HUES64 (cell line): ENCODE data around the gene PIGX.
"Not testable (repeated sequence)": the region's sequence is repeated elsewhere in the genome, so short reads cannot be mapped to it uniquely, and the experiment has no call there.

Source experiments
- H3K27ac ChIP-seq: 2 replicates; pipeline ENCODE4 v1.7.0; 2013; ENCODE audit warnings: low read depth, low read length, inconsistent platforms
- H3K27me3 ChIP-seq: 2 replicates; pipeline ENCODE4 v1.6.1; 2013; ENCODE audit warnings: mild to moderate bottlenecking, low read length; ENCODE audit not compliant: insufficient read depth
- H3K36me3 ChIP-seq: 2 replicates; pipeline ENCODE4 v1.6.1; 2013; ENCODE audit warnings: mild to moderate bottlenecking, low read length; ENCODE audit not compliant: insufficient read depth
- H3K4me1 ChIP-seq: 2 replicates; pipeline ENCODE4 v1.6.1; 2013; ENCODE audit warnings: mild to moderate bottlenecking, low read length, moderate library complexity; ENCODE audit not compliant: insufficient read depth
- H3K4me3 ChIP-seq: 2 replicates; pipeline ENCODE4 v1.5.1; 2013; ENCODE audit warnings: mild to moderate bottlenecking, low read length, moderate library complexity
- H3K9ac ChIP-seq: 2 replicates; pipeline ENCODE4 v1.6.1; 2013; ENCODE audit warnings: mild to moderate bottlenecking, low read depth, low read length
- H3K9me3 ChIP-seq: 2 replicates; pipeline ENCODE4 v1.6.1; 2013; ENCODE audit warnings: low read depth, low read length; ENCODE audit not compliant: insufficient read depth
- WGBS: fragments of 150-250, 120-280 bp; methylation state at CpG from one replicate; pipeline ENCODE4 v1.1.7; 2013; ENCODE audit warnings: missing lambda C conversion rate; 5-methylcytosine and 5-hydroxymethylcytosine counted together

PIGX gene

GRCh38 chr3:196739671-196740480, 27.7 kb downstream of the PIGX start, which contains the start of gene PAK2:
Gene PAK2, plus strand, starts transcription at chr3:196739857. Its CDS starts 42,790 bp downstream, at chr3:196782647.
- Histone ChIP-seq H3K9ac (peak within 1 kb of the TSS; percentile 96), H3K36me3 (no peaks in the 10 kb centered on the region), H3K4me1 (peaks cover 19% of the 10 kb centered on the region), H3K9me3 (no peaks in the 10 kb centered on the region), H3K27me3 (no peaks in the 10 kb centered on the region), H3K4me3 (peak within 1 kb of the TSS; percentile 96), H3K27ac (peak within 1 kb of the TSS; percentile 96)
- under 1% methylated on average over 86 of the region's 86 CpGs for WGBS

DNA sequence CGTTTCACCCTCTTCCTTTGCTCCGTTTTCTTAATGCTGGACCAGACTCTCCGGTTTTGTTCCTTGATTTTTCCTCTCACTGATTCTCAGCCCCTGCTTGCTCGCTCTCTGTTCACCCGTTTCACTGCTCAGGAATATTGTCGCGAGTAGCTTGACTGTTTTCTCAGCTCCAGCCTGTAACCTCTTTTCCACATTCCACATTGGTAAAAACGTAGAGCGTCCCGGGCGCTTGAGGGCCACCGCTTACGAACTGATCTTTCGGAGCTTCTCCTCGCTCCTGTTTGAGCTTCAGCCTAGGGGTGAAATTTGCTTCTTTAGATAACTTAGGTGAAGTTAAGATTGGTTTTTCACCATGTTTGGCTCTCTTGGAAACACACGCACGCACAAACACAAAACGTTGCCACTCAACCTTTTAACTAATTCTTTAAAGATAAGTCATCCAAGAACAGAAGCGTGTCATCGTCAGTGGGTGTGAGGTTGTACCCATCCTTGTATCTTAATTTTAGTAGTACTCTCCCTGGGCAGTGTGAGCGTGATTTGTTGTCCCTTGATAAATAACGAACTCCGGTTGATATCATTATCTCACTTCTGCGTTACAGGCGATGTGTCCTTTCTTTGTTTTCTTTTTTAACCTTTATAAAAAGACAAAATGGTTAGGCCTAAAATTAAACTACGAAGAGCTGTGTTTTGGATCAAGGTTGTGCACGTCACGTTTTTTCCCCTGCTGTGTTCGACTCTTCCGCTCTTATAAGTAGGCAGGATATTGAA, 28.5 kb downstream of the PIGX start:
- H3K36me3 ChIP-seq: no peaks in the 10 kb centered on the region
- H3K27me3 ChIP-seq: no peaks in the 10 kb centered on the region
- WGBS: under 1% methylated on average over 25 of the region's 30 CpGs

DNA sequence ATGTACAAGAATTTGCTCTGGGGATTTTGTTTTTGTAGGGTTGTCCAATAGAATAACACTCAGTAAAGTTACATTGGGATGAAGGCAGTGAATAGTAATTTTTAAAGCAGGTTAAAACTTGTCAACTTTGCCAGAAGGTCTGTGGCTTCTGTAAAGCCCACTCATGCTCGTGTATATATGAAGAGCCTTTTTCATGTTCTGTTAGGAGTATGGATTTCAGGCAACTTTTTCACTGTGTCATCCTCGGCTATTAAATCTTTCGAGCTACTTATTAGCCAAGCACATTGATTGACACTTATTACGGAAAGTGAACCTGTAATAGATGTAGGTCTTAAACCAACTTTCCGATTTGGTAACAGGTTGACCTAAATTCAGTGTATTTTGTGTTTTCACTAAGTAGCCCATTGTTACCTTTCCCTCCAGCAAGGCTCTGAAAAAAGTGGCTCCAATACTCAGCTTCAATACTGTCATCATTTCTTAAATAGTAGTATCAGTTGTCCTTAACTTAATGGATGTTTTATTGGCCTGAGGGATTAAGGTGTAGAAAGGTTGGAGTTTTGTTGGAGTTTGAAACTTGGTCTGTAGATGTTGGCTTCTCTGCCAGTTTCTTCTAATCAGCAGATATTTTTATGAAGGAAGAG, 29.2 kb downstream of the PIGX start:
- Histone ChIP-seq H3K36me3 (peaks cover 5% of the 10 kb centered on the region; the same call in 1 of the 2 replicates), H3K27ac (no peak overlapping the region), H3K4me1 (peaks cover 20% of the 10 kb centered on the region), H3K4me3 (peak overlapping the region; percentile 96), H3K27me3 (no peaks in the 10 kb centered on the region), H3K9ac (peak overlapping the region; percentile 96; the same call in 1 of the 2 replicates), H3K9me3 (no peaks in the 10 kb centered on the region)
- 64% methylated on average over 5 of the region's 5 CpGs for WGBS

More for the DNA sequence above, 28.5 kb downstream of the PIGX start:
- H3K4me1 ChIP-seq: peaks cover 20% of the 10 kb centered on the region
- H3K9ac ChIP-seq: peak overlapping the region; percentile 96
- H3K4me3 ChIP-seq: peak overlapping the region; percentile 96
- peak overlapping the region; percentile 96 for H3K27ac ChIP-seq
- no peaks in the 10 kb centered on the region for H3K9me3 ChIP-seq

GRCh38 chr3:196743569-196743968, 31.4 kb downstream of the PIGX start:
- not testable (repeated sequence) for H3K4me3 ChIP-seq, H3K9me3 ChIP-seq, H3K27me3 ChIP-seq, H3K9ac ChIP-seq, H3K27ac ChIP-seq
- 92% methylated on average over 8 of the region's 10 CpGs for WGBS
- peaks cover 33% of the 10 kb centered on the region for H3K4me1 ChIP-seq
- peaks cover 11% of the 10 kb centered on the region for H3K36me3 ChIP-seq

- 93% methylated on average over 8 of the region's 8 CpGs for WGBS
- H3K4me3 ChIP-seq: no peak overlapping the region
- no peaks in the 10 kb centered on the region for H3K27me3 ChIP-seq
- peaks cover 26% of the 10 kb centered on the region for H3K36me3 ChIP-seq
- H3K9ac ChIP-seq: no peak overlapping the region
- no peaks in the 10 kb centered on the region for H3K9me3 ChIP-seq
- peaks cover 21% of the 10 kb centered on the region for H3K4me1 ChIP-seq
- H3K27ac ChIP-seq: no peak overlapping the region
Observed at GRCh38 chr3:196749125-196749524, 36.9 kb downstream of the PIGX start.

GRCh38 chr3:196753201-196753600, 41.0 kb downstream of the PIGX start:
- no peak overlapping the region for H3K4me3 ChIP-seq
- peaks cover 21% of the 10 kb centered on the region for H3K9me3 ChIP-seq
- no peaks in the 10 kb centered on the region for H3K27me3 ChIP-seq
- no peak overlapping the region for H3K9ac ChIP-seq
- 97% methylated on average over 4 of the region's 8 CpGs for WGBS
- no peaks in the 10 kb centered on the region for H3K4me1 ChIP-seq
- peaks cover 36% of the 10 kb centered on the region for H3K36me3 ChIP-seq
- H3K27ac ChIP-seq: no peak overlapping the region

DNA sequence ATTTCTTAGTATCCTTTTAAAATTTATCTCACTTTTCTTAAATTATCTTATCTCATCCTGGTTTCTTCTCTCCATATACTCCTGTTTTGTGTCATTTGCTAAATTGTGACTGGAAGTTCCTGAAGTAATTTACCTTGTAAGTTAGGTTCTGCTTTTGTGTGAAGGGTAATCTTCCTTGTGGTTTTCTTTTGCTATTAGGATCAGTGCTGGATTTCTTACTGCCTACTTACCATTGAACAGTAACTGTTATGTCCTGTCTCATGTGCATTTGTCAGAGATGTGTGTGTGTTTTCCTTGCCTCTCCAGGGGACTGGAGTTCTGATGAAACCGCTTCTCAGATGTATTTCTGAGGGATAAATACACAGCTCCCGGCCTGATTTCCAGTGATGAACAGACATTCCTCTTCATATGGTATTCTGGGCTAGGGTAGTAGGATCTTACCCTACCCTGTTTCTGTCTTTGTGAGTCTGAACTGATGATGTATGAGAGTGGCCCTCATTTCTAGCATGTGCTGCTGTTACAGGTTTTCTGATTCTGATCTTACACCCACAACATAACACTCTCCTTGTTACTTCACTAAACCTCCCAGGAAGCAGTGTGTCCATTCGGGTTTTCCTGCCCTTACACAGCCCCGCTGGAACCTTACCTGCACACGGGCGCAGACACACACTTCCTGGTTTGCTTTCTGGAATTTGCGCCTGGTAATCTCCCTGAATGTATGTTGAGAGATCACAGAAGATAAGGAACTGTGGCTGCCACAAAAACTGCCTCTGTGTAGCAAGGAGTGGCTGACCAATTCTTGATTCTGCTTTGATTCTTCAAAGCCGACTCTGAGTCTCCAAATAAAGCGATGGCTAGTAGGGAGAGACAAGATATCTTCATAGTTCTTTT, 42.2 kb downstream of the PIGX start:
- H3K4me3 ChIP-seq: no peak overlapping the region
- no peaks in the 10 kb centered on the region for H3K27me3 ChIP-seq
- H3K4me1 ChIP-seq: no peaks in the 10 kb centered on the region
- H3K9ac ChIP-seq: no peak overlapping the region
- 95% methylated on average over 9 of the region's 9 CpGs for WGBS
- H3K27ac ChIP-seq: no peak overlapping the region
- peaks cover 33% of the 10 kb centered on the region for H3K36me3 ChIP-seq
- peaks cover 21% of the 10 kb centered on the region for H3K9me3 ChIP-seq

DNA sequence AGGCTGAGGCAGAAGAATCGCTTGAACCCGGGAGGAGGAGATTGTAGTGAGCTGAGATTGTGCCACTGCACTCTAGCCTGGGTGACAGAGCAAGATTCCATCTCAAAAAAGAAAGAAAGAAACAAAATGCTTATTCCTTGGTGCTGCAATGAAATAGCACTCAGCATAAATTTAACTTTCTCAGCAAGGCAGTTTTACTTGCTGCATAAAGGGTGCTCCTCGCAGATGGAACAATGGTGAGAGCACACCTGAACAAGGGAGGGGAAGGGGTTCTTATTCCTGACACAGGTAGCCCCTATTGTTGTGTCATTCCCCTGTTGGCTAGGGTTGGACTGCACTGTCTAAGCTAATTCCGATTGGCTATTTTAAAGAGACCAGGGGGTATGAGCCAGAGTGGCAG, 44.6 kb downstream of the PIGX start:
- Histone ChIP-seq H3K27ac (no peak overlapping the region), H3K4me1 (no peaks in the 10 kb centered on the region), H3K4me3 (no peak overlapping the region), H3K9ac (no peak overlapping the region), H3K9me3 (peaks cover 30% of the 10 kb centered on the region), H3K36me3 (peaks cover 25% of the 10 kb centered on the region), H3K27me3 (no peaks in the 10 kb centered on the region)
- WGBS: 87% methylated on average over 4 of the region's 4 CpGs

DNA sequence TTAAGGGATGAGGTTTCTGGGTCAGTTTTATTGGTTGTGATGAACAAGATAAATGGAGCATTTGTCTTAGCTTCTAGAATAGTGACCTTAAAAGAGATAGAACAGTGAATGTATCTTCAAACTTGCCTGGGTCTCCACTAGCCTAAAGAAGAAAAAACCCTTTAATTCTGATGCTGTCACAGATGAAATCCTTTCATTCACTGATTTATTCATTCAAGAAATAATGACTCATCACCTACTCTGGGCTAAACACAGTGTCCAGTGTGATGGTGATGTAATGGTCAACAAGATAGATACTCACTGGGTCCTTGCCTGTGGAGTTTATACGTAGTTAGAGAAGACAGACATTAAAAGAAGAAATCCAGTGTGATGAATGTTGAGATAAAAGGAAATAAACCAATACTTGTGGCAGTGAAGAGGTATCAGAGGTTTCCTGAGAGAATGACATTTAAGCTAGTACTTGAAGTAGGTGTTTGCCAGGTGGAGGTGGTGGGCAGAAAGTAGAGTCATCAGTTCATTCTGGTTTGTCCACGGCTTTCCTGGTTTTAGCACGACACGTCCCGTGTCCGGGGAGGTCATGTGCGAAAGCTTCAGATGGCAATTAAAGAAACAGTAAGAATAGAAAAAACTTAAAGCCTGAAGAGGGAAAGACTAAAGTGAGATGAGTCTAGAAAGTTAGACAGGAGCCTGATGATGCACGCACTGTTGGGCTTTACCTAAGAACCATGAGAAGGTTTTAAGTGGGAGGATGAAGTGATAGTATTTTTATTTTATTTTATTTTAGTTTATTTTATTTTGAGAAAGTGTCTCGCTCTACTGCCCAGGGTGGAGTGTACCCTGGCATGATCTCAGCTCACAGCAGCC, 45.9 kb downstream of the PIGX start:
- Histone ChIP-seq H3K27ac (no peak overlapping the region), H3K27me3 (no peaks in the 10 kb centered on the region), H3K4me1 (no peaks in the 10 kb centered on the region), H3K4me3 (no peak overlapping the region), H3K36me3 (peaks cover 25% of the 10 kb centered on the region), H3K9me3 (peaks cover 34% of the 10 kb centered on the region), H3K9ac (no peak overlapping the region)
- 89% methylated on average over 9 of the region's 9 CpGs for WGBS

DNA sequence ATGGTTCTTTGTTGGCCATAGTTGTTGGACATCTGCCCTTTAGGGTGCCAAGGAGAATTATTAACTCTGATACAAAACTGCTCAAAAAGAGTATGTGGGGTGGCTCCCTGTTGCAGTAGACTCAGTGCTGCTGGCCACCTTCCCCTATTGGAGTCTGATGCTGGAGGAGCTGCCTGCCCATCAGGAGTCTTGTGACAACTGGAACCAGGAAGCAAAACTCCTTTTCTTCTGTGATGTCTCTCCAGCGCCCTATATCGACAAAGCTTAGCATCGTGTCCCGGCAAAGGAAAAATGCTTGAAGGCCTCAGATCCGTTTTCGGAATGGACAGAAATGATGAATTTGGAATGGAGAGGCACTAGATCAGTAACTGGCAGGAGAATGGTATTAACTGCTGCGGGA, 51.0 kb downstream of the PIGX start:
- Histone ChIP-seq H3K9ac (no peak overlapping the region), H3K9me3 (peaks cover 13% of the 10 kb centered on the region; the same call in 1 of the 2 replicates), H3K27ac (no peak overlapping the region), H3K27me3 (no peaks in the 10 kb centered on the region), H3K4me1 (no peaks in the 10 kb centered on the region), H3K4me3 (no peak overlapping the region), H3K36me3 (peaks cover 17% of the 10 kb centered on the region)
- WGBS: 91% methylated on average over 7 of the region's 7 CpGs
